SU-DHL-6 (cell line): Measurements from ENCODE around the gene PPP6R3.

Experiments
- CTCF ChIP-seq: fragments of 200-600 bp; sonication (generic); IDR thresholded peaks from one replicate; pipeline ENCODE4 v1.5.1; 2017; ENCODE audit warnings: antibody characterized with exemption, mild to moderate bottlenecking, low read length, moderate library complexity; ENCODE audit not compliant: insufficient read depth, poor library complexity, severe bottlenecking
- EZH2phosphoT487 ChIP-seq: fragments of 200-600 bp; sonication (generic), shearing (Covaris generic); conservative IDR thresholded peaks from 2 replicates; pipeline ENCODE4 v1.6.1; 2018; ENCODE audit warnings: mild to moderate bottlenecking, antibody characterized with exemption, low read length, moderate library complexity, mixed read lengths

GRCh38 chr11:68420171-68420570, 40.4 kb upstream of the PPP6R3 start:
- TF ChIP-seq CTCF = no peak
- no peak for TF ChIP-seq EZH2phosphoT487
